ENCODE data around the gene TBC1D12.

GRCh38 chr10:94524146-94524545 is 121.8 kb downstream of the TBC1D12 start:
- no peak for TF ChIP-seq CTCF (IDR thresholded peaks at IDR 0.05)
- TF ChIP-seq POLR2A (IDR thresholded peaks at IDR 0.05) = no peak
